EL (cell line): ENCODE results near the gene MYORG.

ENCODE experiments used
- DNase-seq: peaks from one replicate; pipeline ENCODE4 v3.0.0-alpha.2; 2016

Gene MYORG

DNA sequence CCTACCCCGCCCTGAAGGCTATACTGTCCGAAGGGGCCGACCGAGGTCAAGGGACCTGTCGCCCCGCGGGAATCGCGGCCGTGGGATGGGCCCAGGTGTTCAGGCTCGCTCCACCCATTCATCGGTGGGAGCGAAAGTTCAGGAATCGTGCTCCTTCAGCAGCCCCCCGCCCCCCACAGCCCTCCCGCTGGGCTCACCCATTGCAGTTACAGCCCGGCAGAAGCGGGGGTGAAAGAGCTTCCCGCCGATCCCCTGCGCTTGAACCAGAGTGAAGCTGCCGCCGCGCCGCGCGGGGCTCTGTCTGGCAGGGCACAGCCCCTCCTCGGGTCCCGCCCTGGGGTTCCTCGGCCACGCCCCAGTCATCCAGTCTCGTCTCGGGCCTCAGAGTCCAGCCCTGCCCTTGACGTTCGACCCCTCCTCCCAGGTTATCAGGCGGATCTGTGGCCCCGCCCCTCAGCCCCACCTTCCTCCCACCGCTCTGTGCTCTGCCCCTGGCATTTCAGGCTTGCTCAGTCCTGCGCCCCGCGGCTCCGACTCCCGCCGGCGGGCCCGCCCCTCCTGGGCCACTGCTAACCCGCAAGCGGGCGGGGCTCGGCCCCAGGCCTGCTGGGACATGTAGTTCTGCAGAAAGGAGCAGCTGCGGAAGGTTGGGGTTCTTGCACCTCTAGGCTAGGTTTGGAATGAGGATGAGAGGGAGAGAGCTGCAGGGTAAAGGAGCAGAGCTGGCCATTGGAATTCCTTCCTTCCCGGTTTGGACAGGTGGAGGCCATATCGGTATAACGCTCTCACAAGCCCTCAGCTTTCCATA, at the start of gene MYORG:
MYORG (minus strand) TSS at position 303 of the 808 bp plus-strand sequence. CDS start 3,955 bp downstream, outside the sequence.
- DNase-seq, result peak; percentile 95

DNA sequence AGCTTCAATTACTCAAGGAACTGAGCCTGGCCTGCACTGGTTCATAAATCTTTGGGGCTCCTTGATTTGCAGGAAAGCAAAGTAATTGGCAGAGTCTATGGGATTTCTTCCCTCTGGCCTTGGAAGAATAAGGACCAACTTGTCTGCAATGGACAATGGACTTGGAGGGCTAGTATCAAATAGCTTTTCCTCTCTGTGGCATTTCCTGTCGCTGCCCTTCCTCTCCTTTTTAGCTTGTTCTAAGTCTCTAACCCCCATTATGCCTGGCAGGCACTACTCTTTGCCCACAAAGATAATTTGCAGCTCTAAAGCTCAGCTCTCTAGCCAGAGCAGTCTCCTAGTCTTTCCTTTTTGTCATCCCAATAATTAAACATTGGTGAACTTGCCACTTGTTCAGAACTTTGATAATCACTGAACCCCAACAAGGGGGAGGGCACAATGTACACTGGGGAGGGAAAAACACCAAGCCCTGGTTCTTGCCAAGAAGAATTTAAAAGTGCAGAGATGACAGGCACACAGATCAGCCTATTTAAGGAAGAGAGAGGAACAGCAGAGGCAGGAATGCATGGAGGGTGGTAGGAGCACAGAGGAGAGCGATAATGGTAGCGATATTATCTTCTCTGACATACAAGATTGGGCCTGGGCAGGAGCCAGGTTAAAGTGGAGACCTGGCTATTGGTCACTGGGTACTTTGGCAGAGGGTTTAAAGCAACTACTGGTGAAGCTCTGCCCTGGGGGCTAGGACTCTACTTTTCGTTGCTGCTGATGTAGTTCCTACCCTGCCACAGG, 43.2 kb upstream of the MYORG start:
- DNase-seq, result no peak

DNA sequence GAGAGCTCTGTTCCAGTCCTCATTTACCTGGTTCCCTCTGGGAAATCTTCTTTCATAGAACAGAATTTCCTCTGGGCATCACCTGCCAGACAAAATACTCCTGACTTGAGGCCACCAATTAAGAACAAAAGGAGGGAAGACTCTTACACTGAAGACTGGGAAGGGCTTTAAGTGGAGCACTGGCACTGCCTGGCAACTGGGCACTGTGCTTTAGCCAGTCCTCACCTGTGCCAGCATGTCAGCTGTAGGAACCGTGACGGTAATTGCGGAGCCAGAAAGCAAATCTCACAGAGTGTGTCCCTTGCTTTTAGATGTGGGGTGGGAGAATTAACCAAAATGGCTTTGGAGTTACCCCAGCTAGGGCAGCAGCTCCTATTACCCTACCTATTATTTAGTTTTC, 41.0 kb upstream of the MYORG start:
- DNase-seq, result no peak

DNA sequence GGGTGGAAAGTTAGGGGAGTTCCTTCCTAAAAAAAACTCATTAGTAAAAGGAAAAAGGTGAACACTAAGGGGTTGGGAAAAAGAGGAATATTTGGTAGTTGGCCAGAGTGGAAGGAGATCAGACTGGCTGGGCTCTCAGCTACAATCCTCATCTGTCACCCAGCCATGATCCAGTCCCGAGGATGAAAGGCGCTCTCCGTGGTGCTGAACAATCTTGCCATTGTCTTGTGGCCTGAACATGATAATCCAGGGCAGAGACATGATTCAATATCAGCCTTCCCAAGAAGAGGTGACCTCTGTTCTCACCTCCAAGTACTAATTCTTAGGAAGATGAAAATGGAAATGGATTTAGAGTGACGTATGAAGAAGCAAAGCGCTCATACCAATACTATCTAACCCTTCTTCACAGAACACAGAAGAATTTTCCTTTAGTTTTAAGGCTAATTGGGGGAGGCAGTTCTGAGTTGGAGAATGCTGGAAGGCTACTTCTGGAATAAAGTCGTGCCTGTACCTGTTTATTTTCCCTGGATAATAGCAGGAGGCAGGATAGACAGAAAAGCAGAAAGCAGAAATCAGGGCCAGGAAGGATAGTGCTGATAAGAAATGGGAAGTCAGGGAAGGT, 36.6 kb upstream of the MYORG start:
- peak; percentile 35 for DNase-seq

DNA sequence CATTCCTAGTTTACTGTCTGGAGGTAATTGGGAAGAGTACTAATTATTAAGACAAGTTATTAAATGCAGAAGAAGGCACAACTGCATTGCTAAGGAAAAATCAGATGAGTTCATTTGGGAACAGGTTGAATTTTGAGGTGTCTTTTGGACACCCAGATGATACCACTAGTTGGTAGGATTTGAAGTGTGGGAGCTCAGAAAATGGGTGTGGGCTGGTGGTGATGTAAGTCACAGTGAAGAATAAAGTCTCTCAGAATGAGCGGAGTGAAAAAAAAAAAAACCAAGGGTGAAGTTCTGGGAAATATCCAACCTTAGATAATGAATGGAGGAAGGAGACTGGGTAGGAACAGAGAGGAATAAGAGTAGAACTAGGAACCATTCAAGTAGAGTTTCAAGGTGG, 35.6 kb upstream of the MYORG start:
- DNase-seq, result no peak

DNA sequence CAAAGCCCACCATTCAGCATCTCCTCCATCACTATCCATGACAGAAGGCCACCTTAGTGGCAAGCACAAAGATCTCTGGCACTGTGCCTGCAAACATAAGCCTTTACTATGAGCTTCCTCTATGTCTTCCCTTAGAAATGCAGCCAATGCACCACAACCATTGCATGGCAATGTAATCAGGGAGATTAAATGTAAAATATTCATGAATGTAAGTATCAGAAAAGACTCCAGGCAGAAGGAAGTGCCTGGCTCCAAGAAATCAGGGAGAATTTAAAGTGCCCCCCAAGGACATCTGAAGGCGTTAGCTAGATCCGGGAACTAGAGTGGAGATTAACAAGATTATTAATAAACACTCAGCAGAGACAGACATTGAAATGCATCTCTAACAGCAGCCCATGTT, 32.5 kb upstream of the MYORG start:
- DNase-seq, result no peak

DNA sequence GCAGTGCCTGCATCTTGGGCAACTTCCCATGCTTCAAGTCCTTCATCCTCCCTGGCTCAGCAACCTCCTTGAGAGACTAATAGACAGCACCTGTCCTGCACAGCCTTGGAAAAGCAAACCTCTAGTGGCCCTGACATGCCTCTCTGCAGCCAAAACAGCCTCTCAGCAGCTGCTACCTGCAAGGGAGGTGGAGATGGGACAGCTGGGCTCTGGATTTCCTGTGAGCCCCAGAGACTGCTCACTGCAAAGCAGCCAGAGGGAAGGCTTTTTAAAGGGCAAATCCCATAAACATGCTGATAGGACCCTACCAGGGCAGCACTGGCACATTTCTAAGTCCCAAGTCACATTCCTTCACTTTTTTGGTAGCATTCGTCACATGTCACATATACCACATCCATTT, 31.5 kb upstream of the MYORG start:
- no peak for DNase-seq

DNA sequence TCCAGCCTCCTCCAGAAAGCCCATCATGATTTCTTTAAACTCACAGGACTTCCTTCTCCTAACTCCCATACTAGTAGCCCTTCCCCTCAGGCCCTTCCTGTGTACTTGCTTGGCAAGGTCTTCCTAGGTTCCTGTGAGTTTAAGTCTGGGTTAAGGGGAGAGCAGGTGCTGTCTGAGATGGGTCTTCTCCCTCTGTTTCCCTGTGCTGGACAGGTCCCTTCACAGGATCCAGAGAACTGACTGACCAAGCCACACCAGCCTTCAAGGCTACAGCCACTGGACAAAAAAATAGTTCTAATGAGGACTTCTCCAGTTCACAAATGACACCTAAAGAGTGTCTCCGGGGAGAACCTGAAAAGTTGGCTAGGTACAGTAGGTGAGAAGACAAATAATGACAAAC, 29.5 kb upstream of the MYORG start:
- DNase-seq, result no peak

DNA sequence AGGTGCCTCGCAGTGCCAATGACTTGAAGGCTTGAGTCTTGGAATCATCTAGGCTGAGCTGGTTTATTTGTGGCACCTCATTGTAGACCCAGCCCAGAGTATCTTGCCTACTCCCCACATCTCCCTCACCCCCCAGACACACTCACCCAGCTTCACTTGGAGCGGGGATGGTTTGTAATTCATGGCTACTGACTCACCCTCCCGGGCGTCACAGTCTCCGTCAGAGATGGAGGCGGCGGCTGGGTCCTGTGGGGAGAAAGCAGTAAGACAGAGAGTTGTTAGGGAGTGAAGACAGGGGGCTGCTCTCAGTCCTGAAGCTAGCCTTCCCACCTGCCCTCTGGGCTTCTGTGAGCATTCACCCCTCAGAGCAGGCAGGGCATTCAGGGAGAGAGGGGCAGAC, 29.0 kb upstream of the MYORG start:
- DNase-seq, result peak; percentile 77

DNA sequence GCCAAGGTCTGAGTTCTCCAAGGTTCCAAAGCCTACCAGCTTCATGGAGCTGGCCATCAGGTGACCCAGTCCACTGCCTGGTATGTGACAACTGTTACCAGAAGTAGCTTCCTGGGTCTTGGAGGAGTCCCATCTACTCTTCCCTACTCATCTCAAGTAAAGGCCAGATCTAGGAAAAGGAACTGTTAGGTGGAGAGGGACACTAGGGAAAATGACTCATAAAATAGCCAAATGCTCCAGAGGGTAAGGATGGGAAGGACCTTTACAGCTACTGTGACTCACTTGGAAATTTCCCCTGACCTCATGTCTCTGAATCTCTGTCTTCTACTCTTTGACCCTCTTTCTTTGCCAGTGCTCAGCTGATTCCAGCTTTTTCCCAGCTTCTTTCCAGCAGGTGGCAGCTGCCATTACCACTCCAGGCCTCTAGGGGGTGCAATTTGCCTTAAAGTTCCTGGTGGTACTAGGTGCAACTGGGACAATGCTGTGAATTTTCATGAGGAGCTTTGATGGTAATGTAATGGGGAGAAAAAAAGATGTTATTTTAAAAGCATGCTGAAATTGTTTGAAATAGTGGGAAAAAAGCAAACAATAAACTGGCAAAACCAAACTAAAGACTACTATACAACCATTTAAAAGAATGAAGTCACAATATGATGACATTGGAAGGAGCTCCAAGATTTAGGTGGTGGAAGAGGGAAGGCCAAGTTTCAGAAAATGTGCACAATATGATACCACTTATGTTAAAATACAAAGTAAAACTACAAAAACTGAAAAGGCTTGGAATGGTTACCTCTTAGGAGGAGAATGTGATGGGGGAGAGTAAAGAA, 27.1 kb upstream of the MYORG start:
- DNase-seq, result peak; percentile 79

DNA sequence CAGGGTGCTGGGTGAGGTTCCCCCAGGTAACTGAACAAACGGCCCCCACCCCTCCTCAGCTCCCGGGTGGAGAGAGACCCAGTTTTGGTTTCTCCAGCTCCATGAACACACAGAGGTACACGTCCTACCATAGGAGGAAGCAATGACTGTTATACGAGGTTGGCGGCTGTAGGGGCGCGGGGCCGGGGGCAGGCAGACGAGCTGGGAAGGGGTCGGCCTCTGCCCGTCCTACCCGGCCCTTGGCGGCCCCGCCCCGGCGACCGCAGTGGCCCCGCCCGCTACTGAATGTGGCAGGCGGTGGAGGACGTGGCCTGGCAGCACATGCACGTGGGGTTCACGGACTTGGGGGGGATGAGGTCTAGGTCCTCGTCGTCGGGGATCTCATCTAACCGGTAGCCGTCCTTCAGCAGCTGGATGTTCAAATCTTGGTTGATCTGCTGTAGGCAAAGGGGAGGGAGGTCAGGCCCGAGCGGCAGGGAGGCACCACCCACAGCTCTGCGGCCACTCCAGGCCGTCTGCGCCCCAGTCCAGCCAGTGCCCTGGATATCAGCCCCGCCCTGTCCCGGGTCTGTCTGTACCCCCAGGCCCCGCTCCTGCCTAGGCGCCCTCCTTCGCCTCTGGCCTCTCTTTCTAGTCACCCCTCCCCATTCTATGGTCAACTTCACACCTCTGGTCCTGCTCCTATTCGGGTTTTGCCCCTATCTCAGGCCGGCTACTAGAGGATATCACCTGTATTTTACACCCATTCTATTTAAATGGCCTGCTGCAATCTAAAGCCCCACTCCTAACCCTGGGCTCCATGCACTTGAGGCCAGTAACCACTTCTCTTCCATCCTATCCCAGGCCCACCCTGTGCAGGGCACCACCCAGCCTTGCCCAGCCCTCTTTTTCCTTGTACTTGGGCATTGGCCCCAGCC, 24.2 kb upstream of the MYORG start:
- DNase-seq, result no peak

DNA sequence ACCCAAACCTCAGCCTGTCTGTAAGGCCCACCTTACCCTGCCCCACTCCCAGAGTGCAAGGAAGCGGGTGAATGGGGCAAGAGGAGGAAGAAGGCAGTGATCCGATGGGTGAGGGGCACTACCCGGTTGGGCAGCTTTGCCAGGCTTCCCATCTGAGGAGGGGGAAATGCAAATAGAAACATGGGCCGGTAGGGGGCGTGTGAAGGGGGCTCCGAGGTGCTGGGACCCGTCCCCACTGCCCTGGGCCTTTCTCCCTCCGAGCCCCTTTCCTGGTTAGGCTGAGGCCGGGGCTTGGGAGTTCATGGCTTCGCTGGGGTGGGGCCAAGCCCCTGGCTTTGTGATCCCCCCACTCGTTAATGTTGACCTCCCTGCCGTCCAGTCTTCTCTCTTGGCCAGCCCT, 23.6 kb upstream of the MYORG start:
- no peak for DNase-seq

DNA sequence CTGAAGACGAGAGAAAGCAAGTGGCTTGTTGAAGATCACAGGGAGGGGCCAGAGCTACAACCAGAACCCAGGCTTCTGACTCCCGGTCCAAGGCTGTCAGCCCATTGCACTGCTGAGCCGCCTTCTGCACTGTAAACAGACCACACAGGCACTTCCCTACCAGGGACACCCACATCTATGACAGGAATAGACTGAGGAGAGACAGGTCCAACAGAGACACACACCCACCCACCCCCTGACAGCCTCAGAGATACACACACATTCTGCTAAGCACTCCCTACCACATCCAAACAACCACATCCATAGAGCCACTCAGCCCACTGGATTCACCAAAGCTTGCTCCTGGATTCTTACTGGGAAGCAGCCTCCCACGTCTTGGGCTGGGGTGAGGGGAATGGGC, 23.0 kb upstream of the MYORG start:
- no peak for DNase-seq

DNA sequence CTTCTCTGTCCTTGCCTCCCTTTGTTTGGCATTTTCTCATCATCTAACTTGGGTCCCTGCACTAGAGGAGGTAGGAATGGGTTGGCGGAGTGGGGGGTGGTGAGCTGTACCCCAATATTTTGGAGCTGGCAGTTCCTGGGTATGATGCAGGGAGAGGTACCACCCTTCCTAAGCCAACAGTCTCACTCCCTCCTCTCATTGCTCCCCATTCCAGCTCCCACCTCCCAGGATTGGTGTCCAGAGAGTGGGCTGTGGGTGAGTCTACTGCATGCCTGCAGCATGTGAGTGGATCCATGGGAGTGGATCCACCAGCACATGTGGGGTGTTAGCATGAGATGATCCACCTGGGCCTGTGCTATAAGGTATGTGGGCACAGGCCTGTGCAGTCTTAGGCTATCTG, 22.2 kb upstream of the MYORG start:
- no peak for DNase-seq

DNA sequence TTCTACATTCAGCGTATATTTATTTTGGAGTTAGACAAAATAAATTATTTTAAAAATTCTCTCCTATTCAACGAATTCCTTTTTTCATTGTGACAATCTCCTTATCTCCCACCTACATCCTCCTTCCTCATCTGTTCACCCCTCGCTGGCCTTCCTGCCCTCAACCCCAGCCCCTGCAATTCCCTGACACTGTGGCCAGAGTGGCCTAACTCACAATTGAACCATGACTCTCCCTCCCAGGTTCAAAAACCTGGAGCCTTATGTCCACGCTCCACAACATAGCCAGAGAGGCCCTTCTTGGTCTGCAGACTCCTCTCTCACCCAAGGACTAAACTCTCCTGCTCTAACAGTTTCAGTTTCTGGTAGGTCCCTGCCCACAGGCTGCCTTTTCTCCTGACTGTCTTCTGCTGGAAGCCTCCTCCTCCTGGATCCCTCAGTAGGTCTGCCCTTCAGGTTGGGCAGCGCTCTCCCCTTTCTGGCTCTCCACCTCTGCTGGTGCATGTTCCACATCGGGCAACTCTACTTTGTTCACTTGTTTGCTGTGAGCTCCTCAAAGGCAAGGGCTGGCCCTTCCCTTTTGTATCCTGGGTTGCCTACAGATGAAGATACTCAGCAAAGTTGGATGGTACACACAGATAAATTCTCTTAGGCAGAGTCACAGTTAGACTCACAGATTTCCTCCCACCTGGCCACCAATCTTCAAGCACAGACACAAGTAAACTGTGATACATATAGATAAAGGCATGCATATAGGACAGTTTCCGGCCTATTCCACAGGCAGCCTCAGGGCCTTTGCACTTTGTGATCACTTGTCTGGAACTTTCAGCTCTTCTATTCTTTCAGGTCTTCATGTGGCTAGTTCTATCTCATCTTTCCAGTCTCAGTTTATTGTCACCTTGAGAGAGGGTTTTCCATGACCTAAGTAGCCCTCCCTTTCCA, 19.8 kb upstream of the MYORG start:
- no peak for DNase-seq

DNA sequence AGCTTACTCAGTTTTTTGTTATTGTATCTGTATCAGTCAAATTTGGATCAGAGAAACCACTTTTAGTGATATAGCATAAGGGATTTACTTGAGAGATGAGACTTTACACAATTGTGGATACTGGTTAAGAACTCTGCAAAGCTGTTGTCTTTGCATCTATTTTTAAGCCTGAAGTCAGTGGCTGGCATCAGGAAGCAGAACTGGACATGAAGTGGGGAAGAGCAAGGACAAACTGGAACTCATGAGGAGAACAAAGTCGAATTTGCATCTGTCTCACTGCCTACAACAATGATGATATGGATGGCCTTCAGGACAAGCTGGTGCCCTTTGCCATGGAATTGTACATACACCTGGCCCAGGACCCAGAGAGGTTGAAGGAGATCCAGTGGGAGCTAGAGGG, 15.8 kb upstream of the MYORG start:
- no peak for DNase-seq

DNA sequence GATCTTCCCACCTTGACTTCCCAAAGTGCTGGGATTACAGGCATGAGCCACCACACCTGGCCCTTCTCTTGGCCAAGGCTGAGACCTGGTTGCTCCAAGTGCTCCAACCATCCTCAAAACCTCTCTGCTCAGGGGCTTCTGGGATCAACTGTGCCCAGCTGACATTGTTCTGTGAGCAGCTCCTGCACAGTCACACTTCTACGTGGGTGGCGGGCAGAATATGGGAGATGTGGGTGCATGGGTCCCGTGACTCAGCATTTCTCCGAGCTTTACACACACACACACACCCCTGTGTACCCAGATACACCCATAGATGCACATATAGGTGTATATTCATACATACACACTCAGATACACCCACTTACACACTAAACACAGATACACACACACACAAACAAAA, 10.5 kb upstream of the MYORG start:
- DNase-seq, result no peak

DNA sequence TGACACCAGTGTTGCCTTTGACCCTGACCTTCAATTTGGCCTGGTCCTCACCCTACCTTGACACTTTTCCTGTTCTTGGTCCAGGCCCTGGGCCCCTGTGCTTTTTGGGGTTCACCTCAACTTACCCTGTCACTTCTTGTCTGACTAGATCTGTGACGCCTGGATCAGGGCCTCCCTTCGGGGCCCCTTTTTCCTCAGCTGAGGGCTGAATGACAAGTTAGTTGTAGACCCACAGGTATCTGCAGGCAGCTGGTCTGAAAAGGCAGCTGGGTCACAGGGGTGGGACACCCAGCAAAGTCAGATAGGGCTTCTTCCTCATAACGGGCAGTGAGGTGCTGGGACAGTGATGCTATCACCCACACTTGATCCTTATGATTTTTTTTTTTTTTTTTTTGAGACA, 10.0 kb upstream of the MYORG start:
- no peak for DNase-seq

DNA sequence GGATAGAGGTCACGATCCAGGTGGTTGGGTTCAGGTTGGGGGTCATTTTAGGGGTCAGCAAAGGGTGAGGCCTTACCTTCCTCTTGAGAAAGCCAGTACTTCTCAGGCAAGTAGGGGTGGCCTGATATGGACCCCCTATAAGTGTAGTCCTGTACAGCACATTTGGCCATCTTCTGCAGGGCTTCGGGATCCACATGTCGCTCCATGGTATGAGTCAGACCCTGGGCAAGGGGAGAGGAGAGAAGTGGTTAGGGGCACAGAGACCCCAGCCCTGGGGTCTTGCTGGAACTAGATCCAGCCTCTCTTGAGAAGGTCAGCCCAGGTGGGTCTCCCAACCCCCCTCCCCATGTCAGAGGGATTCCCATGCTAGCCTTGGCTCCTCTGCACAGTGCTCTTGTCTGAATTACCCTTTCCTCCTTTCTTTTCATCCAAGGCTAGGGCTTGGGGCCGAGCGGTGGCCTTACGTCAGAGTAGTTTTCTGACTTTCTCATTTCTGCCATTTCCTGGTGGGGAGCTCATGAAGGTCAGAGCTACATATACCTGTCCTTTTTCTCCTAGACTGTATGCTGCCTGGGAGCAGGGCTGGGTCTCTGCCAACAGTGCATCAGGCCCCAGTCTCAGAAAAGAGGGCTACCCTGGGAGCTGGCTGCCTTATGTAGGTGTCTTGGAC, 9.0 kb upstream of the MYORG start:
- no peak for DNase-seq
